Measurements from ENCODE around the gene UGT1A8.

The UGT1A8 gene

DNA sequence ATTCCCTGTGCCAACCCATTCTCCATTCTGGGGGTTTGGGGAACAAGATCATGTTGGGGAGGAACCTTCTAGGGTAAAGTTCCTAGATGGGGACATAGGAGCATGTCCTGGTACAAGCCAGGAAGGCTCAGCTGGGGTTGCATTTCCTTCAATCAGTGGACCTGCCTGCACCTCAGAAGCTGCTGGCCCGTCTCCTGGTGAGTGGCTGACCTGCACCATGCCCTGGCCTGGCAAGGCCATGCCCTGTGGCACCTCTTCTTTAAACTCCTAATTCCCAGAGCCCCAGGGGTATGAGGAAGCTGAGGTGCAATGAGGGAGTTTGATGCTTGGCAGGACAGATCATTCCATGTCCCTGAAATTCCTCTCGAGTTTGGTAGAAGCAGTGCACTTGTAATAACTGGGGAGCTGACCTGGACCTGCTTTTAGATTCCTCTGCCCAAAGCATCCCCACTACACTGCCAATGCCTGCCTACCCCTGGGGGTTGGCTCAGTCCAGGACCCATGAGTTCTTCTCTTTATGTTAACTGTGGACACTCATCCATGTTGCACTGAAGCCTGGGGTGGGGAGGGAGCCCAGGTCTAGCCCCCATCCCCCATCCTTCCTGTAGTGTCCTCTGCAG, 186.0 kb downstream of the UGT1A8 start:
- DNase-seq, result no peak

DNA sequence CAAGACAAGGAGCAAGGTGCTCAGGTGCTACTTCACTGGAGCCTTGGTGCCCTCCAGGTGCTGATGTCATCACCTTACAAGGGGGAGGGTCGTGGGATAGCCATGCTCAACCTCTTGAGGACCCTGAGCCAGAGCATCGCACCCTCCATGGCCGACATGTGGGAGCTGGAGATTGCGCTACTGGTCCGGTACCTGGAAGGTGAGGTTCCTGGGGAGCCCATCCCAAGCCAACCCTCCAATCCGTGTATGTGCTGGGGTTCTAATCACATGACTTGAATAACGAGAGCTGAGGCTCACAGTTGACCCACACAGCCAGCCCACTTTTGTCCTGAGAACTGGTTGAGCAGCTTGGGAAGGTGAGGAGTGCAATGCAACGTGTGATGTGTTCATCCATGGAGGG, 186.6 kb downstream of the UGT1A8 start:
- no peak for DNase-seq

DNA sequence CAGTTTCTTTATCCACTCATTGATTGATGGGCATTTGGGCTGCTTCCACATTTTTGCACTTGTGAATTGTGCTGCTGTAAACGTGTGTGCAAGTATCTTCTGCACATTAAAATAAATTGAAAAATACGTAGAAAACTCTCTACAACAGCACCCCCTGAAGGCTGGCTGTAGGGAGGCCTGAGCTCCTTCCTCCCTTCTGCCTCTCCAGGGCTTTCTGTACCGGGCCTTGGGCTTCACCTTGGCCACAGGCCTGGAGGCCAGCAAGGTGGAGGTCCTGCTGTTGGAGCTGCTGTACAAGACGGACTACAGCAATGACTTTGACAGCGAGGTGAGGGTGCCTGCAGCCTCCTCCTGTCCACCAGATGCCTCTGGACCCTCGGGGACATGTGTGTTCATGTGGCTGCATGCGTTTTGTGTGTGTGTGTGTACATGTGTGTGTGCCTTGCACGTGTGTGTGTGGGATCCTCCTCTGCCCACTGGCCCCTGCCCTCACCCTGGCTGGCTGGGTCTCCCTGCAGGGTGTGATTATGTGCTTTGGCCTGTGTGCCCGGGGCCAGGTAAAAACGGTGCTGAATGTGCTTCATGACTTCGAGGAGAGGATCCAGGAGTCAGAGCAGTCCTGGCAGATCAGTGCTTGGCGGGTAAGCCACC, 189.9 kb downstream of the UGT1A8 start:
- no peak for DNase-seq

DNA sequence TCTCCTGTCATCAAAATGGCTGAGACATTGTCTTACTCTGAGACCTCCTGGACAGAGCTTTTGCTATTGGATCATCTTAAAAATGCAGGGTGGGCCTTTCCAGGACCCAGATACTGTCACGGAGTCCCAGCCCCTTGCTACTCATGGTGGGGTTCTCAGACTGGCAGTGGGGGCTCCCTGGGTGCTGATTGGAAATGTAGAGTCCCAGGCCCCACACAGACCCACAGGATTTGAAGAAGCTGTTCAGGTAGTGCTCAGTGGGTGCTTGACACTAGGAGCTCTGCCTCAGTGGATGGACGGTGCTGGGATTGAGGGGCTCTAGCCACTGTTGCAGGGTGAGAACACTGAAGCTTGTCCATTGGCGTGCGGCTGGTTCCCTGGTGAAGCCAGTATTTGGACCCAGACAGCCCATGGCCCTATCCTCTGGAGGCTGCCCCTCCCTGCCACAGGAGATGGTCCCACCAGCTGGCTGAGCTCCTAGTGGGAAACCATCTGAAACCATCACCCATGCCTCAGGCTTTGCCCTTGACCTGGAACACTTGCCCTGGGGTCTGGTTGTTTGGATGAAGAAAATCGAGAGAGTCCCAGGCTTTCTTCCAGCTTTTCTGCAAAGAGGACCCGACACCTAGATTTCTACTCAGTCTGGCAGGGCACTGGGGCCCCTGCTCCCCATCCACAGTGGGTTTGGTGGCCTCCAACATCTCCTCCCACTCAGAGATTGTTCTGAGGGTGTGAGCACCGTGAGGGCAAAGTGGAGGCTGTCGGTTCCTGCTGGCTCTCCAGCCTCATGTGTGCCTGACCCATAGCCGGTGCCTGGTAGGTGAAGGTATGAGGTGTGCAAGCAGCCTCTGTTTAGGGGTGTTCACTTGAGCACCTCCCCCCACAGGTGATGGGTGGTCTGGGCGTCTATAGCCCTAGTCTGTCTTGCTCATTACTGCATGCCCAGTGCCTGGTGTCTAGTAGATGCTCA, 190.8 kb downstream of the UGT1A8 start:
- no peak for DNase-seq

GRCh38 chr2:233810385-233810784, 193.0 kb downstream of the UGT1A8 start:
- no peak for DNase-seq

DNA sequence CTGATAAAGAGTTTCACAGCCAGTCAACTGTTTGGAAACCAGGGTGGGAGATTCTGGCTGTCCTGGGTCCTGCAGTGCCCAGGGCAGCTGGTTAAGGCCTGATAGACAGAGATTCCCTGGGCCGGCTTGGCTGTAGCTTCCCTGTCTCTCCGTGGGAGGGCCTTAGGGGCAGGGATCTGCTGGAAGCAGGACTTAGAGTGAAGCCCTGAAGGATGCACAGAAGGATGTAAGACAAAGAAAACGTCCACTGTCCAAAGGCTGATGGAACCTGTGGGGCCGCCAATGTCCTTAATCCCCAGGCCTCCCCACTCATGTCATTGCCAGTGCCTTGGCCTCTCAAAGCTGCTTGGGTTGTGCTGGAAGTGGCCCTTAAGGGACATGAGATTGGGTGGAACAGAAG, 193.7 kb downstream of the UGT1A8 start:
- DNase-seq, result no peak

- DNase-seq, result no peak
Observed at GRCh38 chr2:233811732-233812131, 194.3 kb downstream of the UGT1A8 start.

GRCh38 chr2:233813236-233814055, 196.0 kb downstream of the UGT1A8 start:
- no peak for DNase-seq

GRCh38 chr2:233814056-233814835, 196.8 kb downstream of the UGT1A8 start:
- DNase-seq, result no peak

DNA sequence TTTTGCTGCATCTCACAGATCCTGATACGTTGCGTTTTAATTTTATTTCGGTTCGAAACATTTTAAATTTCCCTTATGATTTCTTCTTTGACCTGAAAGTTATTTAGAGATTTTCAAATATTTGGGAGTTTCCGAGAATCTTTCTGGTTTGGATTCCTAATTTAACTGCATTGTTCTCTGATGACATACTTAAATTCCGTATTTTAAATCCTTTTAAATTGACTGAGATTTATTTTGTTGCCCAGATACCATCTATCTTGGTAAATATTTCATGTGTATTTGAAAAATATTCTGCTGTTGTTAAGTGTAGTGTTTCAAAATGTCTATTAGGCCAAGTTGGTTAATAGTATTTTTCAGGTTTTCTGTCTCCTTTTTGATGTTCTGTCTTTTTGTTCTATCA, 198.4 kb downstream of the UGT1A8 start:
- DNase-seq, result no peak

- no peak for DNase-seq
Observed at GRCh38 chr2:233816334-233816733, 198.9 kb downstream of the UGT1A8 start.

DNA sequence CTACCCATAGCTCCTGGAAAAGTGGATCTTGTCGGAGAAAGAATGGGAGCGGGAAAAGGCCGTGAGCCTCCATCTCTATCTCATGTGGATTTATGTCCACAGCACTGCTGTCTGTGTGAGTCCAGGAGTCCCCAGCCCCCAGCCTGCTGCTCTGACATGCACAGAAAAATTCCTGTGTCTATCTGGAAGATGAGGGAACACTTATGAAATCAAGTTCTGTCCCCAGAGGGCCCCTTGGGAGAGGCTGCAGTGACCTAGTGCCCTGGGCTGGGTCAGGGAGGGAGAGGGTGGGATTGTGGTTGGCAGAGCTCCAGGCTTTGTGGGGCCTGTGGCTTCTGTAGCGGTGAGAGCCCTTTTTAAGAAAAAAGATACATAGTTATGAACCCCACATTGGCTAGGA, 199.3 kb downstream of the UGT1A8 start:
- DNase-seq, result no peak

DNA sequence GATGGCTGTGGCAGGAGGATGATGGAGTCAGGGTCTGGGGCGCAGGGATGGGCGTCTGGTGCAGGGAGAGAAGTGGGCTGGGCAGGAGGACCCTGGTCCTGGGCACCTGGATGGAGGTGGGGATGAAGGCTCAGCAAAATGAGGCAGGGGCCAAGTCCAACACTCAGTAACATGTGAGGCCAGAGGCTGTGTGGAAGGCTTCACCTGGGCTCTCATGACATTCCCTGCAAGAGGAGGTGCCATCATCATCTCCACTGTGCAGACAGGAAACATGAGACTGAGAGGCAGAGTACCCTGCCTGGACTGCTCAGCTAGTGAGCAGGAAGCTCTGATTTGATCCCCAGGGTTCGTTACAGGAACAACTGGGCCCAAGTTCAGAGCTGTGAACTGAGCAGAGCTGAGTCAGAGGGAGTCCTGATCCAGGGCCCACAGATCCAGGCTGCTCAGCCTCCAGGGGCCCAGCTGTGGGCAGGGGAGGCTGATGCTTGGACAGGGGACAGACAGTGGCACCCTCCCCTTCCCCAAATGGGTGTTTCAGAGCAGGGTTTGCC, 200.0 kb downstream of the UGT1A8 start:
- no peak for DNase-seq

DNA sequence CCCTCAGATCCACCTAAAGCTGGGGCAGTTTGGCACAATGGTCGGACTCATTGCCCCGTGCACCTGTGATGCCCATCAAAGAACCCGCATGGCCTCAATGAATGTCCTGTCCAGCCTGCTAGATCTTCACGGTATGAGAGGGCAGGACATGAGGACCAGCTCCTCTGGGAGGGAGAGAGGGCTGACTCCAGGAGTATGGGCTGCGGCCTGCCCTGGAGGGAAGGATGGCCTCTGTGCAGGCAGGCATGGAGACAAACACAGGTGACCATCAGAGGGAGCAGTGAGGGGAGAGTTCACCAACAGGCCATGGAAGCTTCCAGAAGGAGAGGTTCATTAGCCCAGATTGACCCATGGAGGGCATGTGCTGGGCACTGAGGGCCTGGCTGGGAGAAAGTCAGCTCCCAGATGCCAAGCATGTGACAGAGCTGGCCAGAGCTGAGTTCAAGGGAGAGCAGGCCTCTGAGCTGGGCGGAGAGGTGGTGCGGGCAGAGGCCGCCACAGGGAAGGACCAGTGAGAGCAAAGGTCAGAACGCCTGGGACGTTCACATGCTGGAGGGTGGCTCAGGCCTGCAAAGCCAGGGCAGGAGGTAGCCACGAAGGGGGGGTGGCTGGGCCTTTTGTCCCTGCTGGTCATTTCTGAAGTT, 200.7 kb downstream of the UGT1A8 start:
- DNase-seq, result no peak

GRCh38 chr2:233818639-233819621, 201.5 kb downstream of the UGT1A8 start:
- DNase-seq, result no peak

DNA sequence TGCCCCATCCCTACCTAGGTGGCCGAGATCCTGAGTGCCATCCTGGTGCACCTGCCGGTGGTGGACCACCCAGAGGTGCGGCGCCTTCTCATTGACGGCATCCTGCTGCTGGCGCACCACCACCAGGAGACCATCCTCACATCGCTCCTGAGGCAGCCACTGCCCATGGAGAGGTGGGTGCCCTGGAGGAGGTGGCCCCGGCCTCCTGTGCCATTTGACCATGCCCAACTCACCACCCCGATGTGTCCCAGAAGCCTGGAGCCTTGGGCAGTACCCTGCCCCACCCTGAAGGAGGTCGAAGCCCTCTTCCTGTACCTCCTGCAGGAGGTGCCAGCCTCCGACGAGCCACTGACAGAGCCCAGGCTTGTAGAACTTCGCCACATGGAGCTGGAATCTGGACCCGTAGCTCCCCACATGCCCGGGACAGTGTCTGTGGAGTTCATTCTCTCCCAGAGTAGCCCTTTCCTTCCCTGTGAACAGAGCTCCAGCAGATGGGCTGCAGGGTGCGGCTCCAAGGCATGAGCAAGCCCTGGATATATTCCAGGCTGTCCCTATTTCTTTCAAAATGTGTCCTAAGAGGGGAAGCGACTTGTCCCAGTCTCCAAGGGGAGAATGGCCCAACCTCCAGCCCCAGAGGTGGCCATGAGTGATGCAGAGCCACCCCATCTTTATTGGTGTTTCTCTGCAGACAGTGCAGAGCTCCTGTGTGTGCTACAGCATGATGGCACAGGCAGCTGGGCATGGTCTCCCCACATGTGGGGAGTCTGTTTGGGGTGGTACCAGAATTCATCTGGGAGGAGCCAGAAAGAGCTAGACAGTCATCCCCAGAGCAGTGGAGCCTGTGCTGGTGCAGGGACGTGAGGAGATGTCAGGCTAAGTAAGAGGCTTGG, 202.7 kb downstream of the UGT1A8 start:
- no peak for DNase-seq

DNA sequence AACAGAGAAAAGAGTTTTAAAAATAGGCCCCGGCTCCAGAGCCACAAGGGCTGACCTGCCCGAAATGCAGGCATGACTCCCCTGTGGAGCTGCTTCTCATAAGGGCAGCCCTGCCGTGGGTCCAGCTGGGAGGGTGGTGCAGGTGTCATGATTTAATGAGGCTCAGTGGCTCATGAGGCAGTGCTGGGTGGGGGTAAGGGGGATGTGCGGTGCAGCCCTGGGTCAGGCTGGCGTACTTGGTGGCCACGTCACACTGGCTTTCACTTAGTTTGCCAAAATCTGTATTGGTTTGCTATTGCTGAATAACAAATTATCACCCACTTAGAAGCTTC, 203.3 kb downstream of the UGT1A8 start:
- no peak for DNase-seq

DNA sequence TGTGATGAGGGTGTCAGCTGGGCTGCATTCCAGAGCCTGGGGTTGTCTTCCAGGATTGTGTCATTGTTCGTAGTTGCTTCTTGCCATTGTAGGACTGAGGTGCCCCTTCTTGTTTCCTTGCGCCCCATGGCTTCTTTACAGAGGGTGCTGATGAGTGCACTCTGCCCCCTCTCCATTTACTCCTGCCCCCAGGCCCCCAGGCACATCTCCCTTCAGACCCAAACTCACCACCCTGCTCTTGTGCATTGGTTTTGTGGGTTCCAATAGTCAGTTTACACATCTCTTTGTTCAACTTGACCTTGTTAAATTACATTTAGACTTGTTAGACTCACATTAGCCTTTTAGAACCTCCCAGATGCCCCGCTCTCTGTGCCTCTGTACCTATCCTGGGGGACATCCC, 203.8 kb downstream of the UGT1A8 start:
- DNase-seq, result no peak

DNA sequence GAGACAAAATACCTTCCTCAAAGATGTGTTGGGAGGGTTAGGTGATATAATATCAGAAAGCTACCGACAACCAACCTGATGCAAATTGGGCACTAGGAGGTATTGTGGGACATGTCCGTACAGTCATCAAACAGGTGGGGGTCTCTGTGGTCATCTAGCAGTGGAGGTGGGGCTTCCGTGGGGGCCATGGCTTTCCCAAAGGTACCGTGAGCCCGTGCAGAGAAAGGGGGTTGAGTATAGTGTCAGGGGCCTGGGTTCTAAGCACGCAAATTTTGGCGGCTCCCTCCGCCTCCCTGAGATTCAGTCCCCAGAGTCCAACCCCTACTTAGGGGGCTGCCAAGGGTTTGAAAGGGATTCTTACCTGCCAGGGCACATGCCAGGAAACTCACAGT, 204.3 kb downstream of the UGT1A8 start:
- DNase-seq, result no peak
